Activated T-cell treated with anti-CD3 and anti-CD28 coated beads, Interleukin-2, amount 50 U/mL, for 4 hours (primary cell): ENCODE measurements around the gene ZC3H18. TPM values are rescaled to one million over a fixed set of nuclear protein-coding genes. Genes with fewer than 3 reads are reported as not detected.
"Not testable (repeated sequence)": the region's sequence is repeated elsewhere in the genome, so short reads cannot be mapped to it uniquely, and the experiment has no call there.

Experiments used
- ATAC-seq, 2 donors: fragments of 200-7000 bp; cut with Tn5 transposase; one replicate each; pipeline ENCODE4 v1.10.0; 2021
- DNase-seq: peaks from one replicate; pipeline ENCODE4 v3.0.0-alpha.2; 2020
- H3K27me3 Mint-ChIP-seq: one replicate; pipeline ENCODE4 v1.8.0; 2021; ENCODE audit warnings: low read depth, mixed read lengths
- H3K36me3 Mint-ChIP-seq: one replicate; pipeline ENCODE4 v1.8.0; 2022; ENCODE audit warnings: mixed read lengths; ENCODE audit not compliant: insufficient read depth
- H3K4me1 Mint-ChIP-seq: one replicate; pipeline ENCODE4 v1.8.0; 2021; ENCODE audit warnings: low read depth, mixed read lengths
- H3K4me3 Mint-ChIP-seq: one replicate; pipeline ENCODE4 v1.8.0; 2021; ENCODE audit warnings: mild to moderate bottlenecking, moderate library complexity, mixed read lengths
- H3K9me3 Mint-ChIP-seq: one replicate; pipeline ENCODE4 v1.8.0; 2021; ENCODE audit warnings: mixed read lengths
- total RNA-seq, 3 donors: library from RNA; stranded (reverse); gene quantifications; one replicate each; pipeline ENCODE4 v1.2.1, GENCODE V29; 2021

ZC3H18 gene
- total RNA-seq, 3 donors from 2014 or later, result 117 to 122 (median 118) TPM

- ATAC-seq, result no peak
- Mint-ChIP-seq H3K27me3 (no peaks in the 10 kb centered on the region), H3K4me3 (no peak overlapping the region), H3K36me3 (peaks cover 32% of the 10 kb centered on the region), H3K9me3 (no peaks in the 10 kb centered on the region), H3K4me1 (peaks cover 6% of the 10 kb centered on the region)
- DNase-seq, result no peak
These were observed 37.9 kb downstream of the ZC3H18 start for GRCh38 chr16:88608076-88608475.

GRCh38 chr16:88609426-88609825 lies 39.2 kb downstream of the ZC3H18 start:
- H3K4me1 Mint-ChIP-seq, H3K27me3 Mint-ChIP-seq, DNase-seq, H3K4me3 Mint-ChIP-seq, H3K9me3 Mint-ChIP-seq, ATAC-seq: not testable (repeated sequence)
- peaks cover 39% of the 10 kb centered on the region for H3K36me3 Mint-ChIP-seq

- ATAC-seq (no peak), DNase-seq (no peak)
- H3K9me3 Mint-ChIP-seq, result no peaks in the 10 kb centered on the region
- no peaks in the 10 kb centered on the region for H3K27me3 Mint-ChIP-seq
- H3K36me3 Mint-ChIP-seq, result peaks cover 40% of the 10 kb centered on the region
- H3K4me1 Mint-ChIP-seq, result peaks cover 6% of the 10 kb centered on the region
- H3K4me3 Mint-ChIP-seq, result no peak overlapping the region
These were observed 39.9 kb downstream of the ZC3H18 start for GRCh38 chr16:88610080-88610479.

- ATAC-seq, result no peak
- H3K27me3 Mint-ChIP-seq, result no peaks in the 10 kb centered on the region
- no peaks in the 10 kb centered on the region for H3K9me3 Mint-ChIP-seq
- H3K4me1 Mint-ChIP-seq, result peaks cover 6% of the 10 kb centered on the region
- no peak overlapping the region for H3K4me3 Mint-ChIP-seq
- peaks cover 44% of the 10 kb centered on the region for H3K36me3 Mint-ChIP-seq
- no peak for DNase-seq
These were observed 41.0 kb downstream of the ZC3H18 start for GRCh38 chr16:88610909-88611812.

GRCh38 chr16:88613293-88613692 lies 43.1 kb downstream of the ZC3H18 start:
- Mint-ChIP-seq H3K4me3 (no peak overlapping the region), H3K4me1 (peaks cover 2% of the 10 kb centered on the region), H3K36me3 (peaks cover 31% of the 10 kb centered on the region), H3K9me3 (no peaks in the 10 kb centered on the region), H3K27me3 (no peaks in the 10 kb centered on the region)
- ATAC-seq, result no peak
- DNase-seq, result no peak

- peaks cover 10% of the 10 kb centered on the region for H3K4me1 Mint-ChIP-seq
- ATAC-seq, result no peak
- H3K4me3 Mint-ChIP-seq, result no peak overlapping the region
- no peak for DNase-seq
- H3K27me3 Mint-ChIP-seq, result no peaks in the 10 kb centered on the region
- H3K36me3 Mint-ChIP-seq, result peaks cover 33% of the 10 kb centered on the region
- no peaks in the 10 kb centered on the region for H3K9me3 Mint-ChIP-seq
These were observed 44.0 kb downstream of the ZC3H18 start for GRCh38 chr16:88613911-88614817.

GRCh38 chr16:88614818-88615580 lies 44.8 kb downstream of the ZC3H18 start:
- H3K36me3 Mint-ChIP-seq, result peaks cover 29% of the 10 kb centered on the region
- no peak overlapping the region for H3K4me3 Mint-ChIP-seq
- peaks cover 18% of the 10 kb centered on the region for H3K4me1 Mint-ChIP-seq

GRCh38 chr16:88616320-88616719 lies 46.1 kb downstream of the ZC3H18 start:
- no peak for DNase-seq
- H3K27me3 Mint-ChIP-seq, result no peaks in the 10 kb centered on the region
- H3K36me3 Mint-ChIP-seq, result peaks cover 23% of the 10 kb centered on the region
- no peak overlapping the region for H3K4me3 Mint-ChIP-seq
- no peak for ATAC-seq
- peaks cover 29% of the 10 kb centered on the region for H3K4me1 Mint-ChIP-seq
- H3K9me3 Mint-ChIP-seq, result no peaks in the 10 kb centered on the region

More at GRCh38 chr16:88614818-88615580, 44.8 kb downstream of the ZC3H18 start:
- no peaks in the 10 kb centered on the region for H3K9me3 Mint-ChIP-seq
- ATAC-seq (no peak), DNase-seq (no peak)
- H3K27me3 Mint-ChIP-seq, result no peaks in the 10 kb centered on the region

- Mint-ChIP-seq H3K9me3 (no peaks in the 10 kb centered on the region), H3K4me1 (peaks cover 29% of the 10 kb centered on the region), H3K36me3 (peaks cover 23% of the 10 kb centered on the region), H3K27me3 (no peaks in the 10 kb centered on the region), H3K4me3 (no peak overlapping the region)
- DNase-seq, result no peak
- no peak for ATAC-seq
These were observed 46.5 kb downstream of the ZC3H18 start for GRCh38 chr16:88616736-88617135.

GRCh38 chr16:88617268-88618031 lies 47.2 kb downstream of the ZC3H18 start:
- DNase-seq (no peak), ATAC-seq (no peak)
- peaks cover 31% of the 10 kb centered on the region for H3K4me1 Mint-ChIP-seq
- no peaks in the 10 kb centered on the region for H3K9me3 Mint-ChIP-seq
- no peaks in the 10 kb centered on the region for H3K27me3 Mint-ChIP-seq
- H3K4me3 Mint-ChIP-seq, result no peak overlapping the region
- H3K36me3 Mint-ChIP-seq, result peaks cover 25% of the 10 kb centered on the region

GRCh38 chr16:88618182-88618955 lies 48.2 kb downstream of the ZC3H18 start:
- Mint-ChIP-seq H3K27me3 (no peaks in the 10 kb centered on the region), H3K9me3 (no peaks in the 10 kb centered on the region), H3K36me3 (peaks cover 25% of the 10 kb centered on the region), H3K4me1 (peaks cover 32% of the 10 kb centered on the region), H3K4me3 (no peak overlapping the region)
- ATAC-seq (no peak), DNase-seq (no peak)

- Mint-ChIP-seq H3K36me3 (peaks cover 25% of the 10 kb centered on the region), H3K4me1 (peaks cover 32% of the 10 kb centered on the region)
These were observed 48.9 kb downstream of the ZC3H18 start for GRCh38 chr16:88618956-88619667.

More at GRCh38 chr16:88618956-88619667, 48.9 kb downstream of the ZC3H18 start:
- no peak overlapping the region for H3K4me3 Mint-ChIP-seq
- DNase-seq (no peak), ATAC-seq (no peak)
- no peaks in the 10 kb centered on the region for H3K9me3 Mint-ChIP-seq
- H3K27me3 Mint-ChIP-seq, result no peaks in the 10 kb centered on the region
